ENCODE data around the gene GADD45A.

The GADD45A gene

DNA sequence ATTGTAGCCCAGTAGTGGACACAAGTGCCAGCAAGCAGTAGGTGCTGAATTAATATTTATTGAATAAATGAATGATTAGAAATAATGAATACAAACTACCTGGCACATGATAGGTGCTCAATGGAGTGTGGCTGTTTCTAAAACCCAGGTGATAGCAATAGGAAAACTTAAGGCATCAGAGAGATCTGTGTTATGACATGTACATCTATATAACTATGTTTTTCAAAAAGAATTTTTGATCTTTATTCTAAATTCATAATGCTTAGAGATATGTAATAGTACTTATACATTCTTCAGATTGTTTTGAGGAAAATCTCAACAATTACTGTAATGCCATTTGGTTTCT is 5.0 kb downstream of the GADD45A start:
- no peak for DNase-seq

DNA sequence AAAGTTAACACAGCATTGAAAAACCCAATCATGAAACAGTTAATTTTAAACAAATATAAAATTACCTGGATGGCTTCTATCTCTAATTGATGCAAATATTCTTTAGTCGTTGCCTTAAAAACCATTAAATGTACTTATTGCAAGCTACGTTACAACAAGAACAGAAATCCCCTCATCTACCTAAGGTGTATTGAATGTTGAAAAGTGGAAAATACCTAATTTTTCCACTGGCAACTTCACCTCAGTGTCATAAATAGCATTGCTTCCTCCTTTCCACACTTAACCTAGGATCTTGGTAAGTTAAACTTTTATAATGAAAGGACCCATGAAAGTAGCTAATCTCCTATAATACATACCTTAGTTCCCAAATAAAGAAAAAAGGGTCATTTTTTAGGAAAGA is 5.4 kb downstream of the GADD45A start:
- no peak for DNase-seq

DNA sequence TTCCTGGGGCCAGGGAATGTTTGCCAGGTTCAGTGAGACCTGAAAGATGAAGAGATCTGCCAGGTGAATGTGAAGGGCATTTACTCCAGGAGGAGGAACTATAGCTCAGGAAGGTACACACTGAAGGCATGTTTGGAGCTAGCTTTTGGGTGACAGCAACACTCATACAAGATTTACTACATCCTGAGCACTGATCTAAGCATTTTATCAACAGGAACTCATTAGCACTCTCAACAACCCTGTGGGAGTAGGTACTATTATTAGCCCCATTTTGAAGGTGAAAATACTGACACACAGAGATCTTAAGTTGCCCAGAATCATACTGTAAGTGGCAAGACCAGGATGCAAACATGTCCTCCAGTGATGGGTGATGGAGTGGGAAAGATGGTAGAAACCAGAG is 6.7 kb downstream of the GADD45A start:
- DNase-seq: no peak

DNA sequence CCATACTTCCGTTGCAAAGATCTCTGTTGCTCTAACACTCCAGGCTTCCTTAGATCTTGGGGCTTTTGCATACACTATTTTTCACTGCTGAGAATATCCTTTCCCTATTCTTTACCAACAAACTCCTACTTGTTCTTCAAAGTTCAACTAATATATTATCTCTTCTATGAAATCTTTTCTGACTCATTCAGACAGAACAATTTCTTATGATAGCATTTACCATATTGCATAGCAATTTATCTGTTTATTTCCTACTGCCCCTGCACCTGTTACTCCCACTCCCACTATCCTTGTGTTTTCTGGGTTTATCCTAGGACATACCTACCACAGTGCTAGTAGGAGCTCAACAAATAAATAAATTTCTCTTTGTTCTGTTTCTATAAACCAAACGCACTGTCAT is 11.0 kb downstream of the GADD45A start:
- DNase-seq: no peak

DNA sequence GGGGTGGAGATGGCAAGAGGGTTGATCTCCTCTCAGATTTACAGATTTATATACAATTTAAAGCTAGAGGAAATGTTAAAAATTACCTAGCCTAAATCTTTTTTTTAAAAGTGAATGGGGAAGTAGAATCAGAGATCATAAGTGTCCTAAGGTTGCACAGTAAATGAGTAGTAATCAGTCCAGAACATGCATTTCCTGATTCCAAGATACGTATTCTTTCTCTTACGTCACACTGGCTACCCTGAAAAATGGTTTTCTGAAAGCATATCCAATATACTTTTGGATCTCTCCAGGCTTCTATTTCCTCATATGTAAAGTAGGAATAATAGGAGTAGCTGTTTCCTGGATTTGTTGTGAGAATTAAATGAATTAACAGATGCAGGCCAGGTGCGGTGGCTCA is 11.7 kb downstream of the GADD45A start:
- no peak for DNase-seq

DNA sequence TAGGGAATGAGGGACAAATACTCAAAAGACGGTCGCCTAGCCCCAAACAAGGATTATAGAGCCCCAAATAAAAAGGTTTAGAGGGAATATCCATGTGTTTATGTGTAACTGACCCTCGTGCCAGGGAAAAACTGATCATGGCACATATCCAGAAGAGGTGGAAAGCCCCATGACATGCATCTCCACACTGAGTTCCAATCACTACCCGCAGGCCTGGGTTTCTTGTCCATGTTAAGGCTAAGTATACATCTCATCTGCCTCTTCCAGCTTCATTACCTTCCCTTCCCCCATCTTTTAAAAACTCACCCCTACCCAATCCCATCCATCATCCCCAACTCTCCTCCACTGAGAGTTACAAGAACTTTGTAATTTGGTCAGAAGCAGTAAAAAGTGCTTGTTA is 15.2 kb downstream of the GADD45A start:
- DNase-seq: no peak

DNA sequence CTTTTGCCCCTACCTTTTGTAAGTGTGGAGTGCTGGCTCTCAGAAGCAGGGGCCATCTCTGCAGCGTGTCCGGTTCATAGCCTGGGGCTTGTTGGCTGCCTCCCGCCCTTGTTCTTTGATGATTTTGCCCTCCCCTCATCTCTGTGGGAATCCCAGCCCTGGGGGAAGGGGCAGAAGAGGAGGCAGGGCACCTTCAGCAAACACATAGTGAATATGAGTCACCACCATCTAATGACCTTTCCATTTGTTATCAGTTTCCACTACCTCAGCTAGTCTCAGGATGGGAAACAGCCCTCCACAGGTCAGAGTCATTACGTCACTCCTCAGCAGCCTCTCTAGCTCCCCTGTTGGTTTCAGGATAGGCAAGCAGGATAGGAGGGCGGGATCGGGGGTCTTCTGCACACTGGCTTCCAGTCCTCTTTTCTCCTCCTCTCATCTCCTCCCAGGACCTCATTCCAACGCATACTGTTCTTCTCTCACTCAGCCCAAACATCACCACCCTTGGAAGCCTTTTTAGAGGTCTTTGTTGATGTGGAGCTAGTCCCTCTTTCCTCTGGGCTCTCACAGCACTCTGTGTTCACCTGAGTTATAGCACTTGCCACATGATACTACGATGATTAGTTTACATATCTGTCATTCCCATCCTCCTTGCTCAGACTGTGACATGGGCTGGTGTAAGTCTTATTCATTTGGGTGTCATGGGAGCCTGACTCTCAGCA is 15.8 kb downstream of the GADD45A start:
- DNase-seq: no peak

DNA sequence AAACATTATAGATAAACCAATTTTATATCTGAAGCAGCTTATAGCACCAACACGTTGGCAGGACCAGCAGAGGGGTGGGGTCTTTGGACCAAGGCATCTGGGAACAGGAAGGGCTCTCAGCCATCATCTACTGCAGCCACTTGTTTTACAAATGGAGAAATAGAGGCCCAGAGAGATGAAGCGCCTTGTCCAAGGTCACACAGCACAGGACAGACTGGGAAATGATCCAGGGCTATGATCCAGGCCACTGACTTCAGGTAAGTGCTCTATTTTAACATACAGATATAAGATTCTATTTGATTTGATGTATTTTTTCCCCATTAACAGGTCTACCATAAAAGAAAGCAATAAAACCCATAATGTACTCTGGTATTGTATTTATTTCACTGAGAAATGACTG is 16.9 kb downstream of the GADD45A start:
- no peak for DNase-seq

DNA sequence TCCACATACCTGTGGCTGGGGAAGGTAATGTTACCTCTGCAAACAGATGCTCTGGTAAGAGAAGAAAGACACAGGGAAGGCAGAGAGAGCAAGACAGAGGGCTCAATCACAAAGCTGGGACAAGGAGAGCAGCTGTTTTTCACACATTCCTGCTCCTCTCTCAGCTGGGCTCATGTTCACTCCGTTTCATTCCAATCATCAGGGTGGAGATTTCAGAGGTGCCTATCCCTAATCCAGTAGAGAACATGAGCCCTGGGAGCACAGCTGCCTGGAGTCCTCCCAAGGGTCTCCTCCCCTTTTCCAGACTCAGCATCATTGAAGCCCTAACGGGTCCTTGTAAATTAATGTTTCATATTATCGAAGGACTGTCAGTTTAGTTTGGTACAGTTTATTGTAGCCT is 19.4 kb downstream of the GADD45A start:
- DNase-seq: no peak

DNA sequence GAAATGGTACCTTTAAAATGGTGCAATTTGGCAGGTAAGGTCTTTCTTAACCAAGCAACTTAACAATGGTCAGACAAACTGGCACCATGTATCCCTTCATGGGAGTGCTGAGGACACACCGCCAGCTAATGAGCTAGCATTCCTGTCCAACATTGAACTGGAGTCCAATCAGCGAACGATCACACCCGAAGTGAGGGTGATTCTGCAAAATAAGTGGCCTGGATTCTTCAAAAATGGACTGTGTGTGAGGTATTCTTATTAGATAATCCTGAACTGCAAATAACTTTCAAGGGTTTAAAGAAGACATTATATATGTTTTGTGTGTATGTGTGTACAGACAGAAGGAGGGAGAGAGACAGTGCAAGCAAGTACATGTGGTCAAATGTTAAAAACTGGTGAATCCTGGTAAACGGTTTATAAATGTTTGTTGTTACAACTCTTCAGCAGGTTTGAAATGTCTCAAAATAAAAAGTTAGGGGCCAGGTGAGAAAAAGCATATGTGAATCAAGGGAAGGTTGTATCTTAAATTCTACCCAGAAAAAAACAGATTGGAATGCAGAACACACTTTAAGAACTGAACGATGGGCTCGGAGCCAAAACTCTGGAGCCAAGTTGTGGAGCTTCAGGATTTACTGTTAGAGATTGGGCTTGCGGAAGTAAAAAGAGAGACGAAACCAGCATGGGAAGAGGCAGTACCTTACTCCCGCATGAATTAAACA is 20.9 kb downstream of the GADD45A start:
- no peak for DNase-seq

DNA sequence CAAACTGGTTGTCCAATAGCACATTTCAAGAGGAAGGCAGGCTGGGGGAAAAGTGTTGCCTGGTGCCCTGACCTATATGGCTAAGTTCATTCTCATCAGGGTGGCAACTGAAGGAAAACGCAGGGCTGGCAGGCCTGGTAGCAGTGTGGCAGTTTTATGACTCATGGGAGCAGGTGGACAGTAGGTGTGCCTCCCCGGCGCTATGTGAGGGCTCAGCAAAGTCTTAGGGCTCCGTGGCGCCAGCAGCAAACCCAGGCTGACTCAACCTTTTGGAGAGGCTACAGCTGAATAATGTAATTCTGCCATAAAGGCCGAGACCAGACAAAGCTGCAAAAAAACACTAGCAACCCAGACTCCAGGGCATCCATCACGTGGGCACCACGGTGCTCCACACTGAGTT is 23.6 kb downstream of the GADD45A start:
- no peak for DNase-seq

DNA sequence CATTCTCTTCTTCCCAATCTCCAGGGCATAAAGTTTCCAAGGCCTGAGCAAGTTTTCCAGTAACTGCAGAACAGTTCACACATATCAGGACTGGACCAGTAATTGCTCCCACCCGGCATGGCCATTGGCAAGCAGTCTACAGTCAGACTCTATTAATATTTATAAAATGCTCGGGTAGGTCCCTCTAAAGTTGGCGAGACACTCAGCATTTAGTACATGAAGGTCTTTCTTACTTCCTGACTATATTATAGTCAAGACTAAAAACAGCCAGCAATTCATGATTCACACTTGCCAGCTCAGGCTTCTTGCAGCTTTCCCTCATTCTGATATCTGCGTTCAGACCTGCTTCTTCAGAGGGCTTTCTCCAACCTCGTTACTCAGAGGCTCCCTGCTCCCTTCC is 25.4 kb downstream of the GADD45A start:
- DNase-seq: no peak

DNA sequence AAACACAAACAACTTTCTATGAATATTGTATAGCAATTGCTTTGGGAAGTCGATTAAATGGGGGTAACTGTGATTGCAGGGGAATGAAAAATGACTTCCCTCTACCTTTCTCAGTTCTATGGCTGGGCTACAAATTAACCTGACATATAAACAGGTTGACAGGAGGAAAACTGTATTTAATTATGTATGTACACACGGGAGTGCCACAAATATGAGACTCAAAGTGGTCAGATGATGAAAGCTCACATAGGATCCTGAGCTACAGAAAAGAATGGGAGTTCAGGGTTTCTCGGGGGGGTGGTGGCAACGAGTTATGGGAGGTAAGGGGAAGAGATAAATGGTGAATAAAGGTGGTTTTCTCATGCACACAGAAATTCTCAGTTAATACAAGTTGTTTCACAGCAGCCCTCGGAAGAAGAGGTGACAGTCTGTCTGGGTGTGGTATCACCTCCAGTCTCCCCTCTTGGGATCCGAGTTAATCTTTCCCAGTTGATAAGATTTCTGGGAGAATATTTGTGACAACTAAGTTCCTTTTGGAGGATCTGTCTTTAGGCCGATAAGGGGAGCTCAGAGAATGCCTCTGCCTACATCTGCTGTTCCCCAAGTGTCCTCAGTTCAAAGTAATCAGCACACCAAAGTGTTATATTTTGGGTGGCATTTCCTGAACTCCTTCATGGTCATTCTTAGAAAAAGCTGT is 26.3 kb downstream of the GADD45A start:
- no peak for DNase-seq

DNA sequence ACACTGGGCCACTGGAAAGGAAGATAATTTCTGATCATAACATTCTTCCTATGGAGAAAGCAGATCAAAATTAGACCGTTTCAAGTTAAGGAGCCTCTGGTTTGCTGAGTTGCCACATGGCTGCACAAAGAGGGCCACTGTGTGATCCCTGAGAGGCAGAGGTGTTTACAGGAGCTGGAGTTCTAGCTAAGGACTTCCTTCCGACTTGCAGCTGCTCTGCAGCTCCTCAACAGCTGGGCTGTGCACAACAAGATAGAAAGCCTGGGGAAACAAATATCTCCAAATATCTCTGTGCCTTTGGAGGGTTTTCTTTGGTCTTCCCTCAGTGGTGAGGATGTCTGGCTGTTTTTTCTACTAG is 26.8 kb downstream of the GADD45A start:
- no peak for DNase-seq

DNA sequence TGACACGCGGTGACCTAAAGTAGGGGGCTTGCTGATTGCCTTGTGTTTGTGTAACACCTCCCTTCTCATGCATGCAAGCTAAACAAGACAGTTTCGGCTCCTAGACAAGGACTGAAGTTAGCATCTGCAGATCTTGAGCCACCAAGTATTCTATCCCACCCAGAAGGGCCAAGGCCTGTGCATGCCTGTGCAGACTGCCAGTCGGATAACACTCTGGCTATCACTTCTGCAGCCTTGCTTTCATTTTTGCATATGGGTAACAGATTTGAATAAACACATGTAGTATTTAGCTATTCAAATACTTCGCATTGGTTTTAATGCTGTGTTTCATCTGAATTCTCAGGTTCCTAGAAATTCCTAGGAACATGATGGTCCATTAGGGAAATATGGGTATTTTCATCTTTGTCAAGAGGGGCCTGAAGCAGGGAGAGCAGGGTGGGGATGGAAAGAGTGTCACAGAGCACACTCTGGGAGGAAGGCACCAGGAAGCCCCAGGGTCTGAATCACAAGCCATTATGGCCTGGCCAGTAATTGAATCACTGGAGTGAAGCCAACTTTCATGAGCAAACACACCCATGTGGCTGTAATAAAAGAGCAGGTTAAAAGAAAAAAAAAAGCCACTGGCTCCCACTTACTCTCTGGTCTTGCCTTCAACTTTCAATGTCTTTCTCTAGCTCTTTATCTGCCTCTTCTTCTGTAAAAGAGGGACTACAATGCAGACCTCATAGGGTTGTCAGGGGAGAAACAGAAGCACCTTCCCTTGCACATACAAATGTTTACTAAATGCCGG is 28.3 kb downstream of the GADD45A start:
- no peak for DNase-seq

DNA sequence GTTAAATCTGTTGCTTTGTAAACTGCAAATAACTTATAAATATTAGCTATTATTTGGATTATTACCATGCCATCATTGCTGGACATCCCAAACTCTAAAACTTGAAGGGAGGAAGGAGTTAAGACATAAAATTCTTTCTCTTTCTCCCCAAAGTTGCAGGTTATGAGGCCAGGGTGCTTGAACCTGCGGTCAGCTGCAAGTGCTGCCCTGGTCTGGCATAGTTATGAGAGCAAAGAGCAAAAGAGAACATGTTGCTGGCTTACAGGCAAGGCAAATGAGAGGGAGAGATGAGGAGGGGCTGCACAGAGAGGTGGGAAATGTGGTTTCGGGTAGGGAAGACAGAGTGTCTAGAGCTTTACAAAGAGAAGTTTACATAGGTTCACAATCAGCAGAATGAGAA is 30.8 kb downstream of the GADD45A start:
- no peak for DNase-seq

DNA sequence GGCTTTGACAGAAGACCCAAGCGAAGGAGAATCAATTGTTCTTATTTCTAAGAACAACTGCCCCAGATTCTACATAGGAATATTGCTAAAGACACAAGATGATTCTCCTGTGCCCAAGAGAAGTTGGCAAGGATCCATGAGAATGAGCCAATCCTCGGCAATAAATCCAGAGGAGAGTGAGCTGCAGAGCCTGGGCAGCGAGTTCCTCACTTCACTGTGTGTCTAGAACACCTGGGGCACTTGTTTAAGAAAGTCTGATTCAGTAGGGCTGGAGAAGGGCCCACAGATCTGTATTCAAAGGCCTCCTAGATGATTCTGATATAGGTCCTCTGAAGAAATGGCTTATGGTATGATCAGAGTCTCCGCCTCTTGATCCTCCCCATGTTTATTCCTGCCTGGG is 31.8 kb downstream of the GADD45A start:
- no peak for DNase-seq

DNA sequence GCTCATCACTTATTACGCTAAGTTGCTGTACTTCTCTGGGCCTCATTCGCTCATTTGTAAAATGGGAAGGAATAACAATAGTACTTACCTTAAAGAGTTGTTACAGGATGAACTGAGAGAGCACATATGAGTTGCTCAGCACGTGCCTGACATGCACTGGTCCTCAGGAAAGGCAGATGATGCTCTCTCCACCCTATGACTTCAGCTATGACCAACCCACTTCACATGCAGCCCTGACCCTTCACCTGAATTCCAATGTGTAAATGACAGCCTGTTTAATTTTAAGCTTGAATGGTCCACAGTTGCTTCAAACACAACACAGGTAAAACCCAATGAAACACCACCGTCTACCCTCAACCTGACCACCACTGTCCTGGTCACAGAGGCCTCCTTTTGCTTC is 32.9 kb downstream of the GADD45A start:
- no peak for DNase-seq

DNA sequence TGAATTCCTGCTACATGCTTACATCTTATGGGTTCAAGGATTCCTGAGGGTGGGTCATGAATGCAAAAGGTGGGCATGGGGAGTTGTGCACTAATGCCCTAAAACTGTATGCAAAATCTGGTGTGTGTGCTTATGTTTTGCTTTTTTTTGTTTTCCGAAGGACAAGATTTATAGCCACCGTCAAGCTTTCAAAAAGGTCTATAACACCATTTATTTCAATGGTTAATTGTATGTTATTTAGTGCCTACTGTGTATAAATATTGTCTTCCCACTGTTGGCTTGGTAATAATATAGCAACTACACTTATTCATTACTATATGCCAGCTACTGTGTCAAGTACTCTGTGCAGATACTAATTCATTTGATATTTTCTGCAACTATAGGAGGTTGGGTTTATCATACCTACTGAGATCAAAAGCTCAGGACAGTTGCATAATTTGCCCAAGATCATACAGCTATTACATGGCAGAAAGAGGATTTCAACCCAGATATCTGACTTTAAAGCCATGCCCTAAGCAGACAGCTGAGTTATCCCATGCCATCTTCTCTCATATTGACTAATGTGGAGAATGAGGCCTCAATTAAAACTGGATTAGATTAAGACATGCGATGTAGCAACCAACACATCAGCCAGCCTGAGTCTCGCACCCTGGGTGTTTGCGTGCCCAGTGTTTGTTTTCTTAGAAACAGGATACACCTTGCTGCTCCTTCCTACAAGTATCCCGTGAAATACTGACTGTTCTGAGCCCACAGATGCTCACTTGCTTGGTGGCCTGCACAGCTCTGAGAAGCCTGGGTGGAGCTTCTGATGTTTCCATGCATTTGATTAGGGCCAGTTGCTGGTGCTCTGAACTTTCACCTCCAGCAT is 34.6 kb downstream of the GADD45A start:
- DNase-seq: no peak

DNA sequence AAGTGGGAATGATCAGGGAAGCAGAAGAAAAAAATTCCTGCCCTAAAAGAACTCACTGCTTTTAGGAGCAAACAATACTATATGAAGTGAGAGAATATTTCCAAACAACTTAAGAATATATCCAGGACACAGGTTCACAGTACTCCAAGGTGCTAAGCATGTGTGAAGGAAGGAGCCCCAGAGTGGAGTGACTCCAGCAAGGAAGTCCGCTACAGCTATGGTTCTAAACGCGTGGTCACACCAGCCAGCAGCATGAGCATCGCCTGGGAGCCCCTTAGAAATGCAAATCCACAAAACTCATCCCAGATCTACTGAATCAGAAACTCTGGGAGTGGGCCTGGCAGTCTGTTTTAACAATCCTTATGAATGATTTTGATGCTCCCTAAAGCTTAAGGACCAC is 36.1 kb downstream of the GADD45A start:
- no peak for DNase-seq

DNA sequence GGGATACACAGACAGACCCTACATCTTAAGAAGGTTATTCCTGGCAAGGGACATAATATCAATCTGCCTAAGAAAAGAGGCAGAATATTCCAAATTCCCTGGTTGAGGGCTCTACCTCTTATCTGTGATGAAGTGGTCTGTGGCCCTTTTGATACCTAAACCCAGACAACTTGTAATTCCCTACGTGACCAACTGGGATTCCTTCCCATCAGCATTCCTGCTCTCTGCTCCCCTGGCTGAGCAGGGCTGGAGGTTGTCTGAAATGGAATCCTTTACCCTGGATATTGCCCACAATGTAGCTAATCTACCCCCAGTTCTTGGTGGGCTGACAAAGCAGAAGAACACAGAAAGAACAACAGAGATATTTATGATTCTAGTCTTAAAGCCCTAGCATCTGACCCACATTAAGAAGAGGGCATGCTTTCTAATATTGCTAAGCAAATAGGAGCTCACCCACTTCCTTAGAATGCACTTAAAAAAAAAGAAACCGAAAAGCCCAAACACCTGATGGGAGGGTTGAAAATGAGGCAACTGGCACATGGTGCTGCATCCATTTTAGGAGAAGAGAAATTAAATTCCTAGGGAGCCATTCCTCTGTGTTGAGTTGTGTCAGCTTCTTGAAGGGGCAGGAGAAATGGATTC is 36.8 kb downstream of the GADD45A start:
- no peak for DNase-seq

DNA sequence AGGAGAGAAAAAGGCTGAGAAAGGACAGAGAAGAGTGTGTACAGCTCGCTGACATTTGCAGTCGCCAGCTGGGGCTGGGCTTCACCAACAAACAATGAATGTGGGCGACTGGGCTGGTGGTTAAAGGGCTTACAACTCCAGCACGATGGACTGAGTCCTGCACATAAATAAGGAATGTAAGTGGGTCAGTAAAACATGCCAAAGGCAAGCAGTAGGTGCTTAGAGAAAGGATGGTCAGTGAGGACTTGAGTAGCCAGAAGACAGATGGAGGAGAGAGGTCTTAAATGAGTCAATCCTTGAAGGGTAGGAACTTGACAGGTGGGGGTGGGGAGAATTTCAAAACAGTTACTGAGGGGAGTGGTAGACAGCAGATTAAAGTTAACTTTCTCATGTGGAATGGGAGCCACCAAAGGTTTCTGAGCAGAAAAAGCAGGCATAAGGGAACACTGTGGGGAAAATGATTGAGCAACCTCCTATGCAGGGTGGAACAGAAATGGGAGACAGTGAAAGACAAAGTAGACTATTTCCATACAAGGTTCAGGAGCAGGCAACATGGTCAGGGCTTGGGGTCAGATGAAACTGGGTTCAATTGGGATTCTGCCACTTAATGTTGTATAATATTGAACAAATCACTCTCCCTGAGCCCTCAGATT is 37.4 kb downstream of the GADD45A start:
- no peak for DNase-seq
